Colonic mucosa (tissue), 4 donors: ENCODE measurements around the gene ZNF516. TPM values are rescaled to one million over a fixed set of nuclear protein-coding genes. Genes with fewer than 3 reads are reported as not detected.

Experiments used
- DNase-seq: peaks from one replicate; pipeline ENCODE4 v3.0.0-alpha.2; 2020
- H3K27ac ChIP-seq: fragments of 200-600 bp; one replicate; pipeline ENCODE4 v1.8.0; 2021
- H3K27me3 ChIP-seq: fragments of 200-600 bp; one replicate; pipeline ENCODE4 v1.8.0; 2021
- H3K36me3 ChIP-seq: fragments of 200-600 bp; one replicate; pipeline ENCODE4 v1.8.0; 2021
- H3K4me1 ChIP-seq: fragments of 200-600 bp; one replicate; pipeline ENCODE4 v1.8.0; 2021; ENCODE audit warnings: mild to moderate bottlenecking
- H3K4me3 ChIP-seq: fragments of 200-600 bp; one replicate; pipeline ENCODE4 v1.8.0; 2021
- H3K9ac ChIP-seq, 2 donors: one replicate each; pipeline ENCODE4 v1.7.0; 2013; ENCODE audit warnings: control low read depth in 2 of 2, low read depth in 2 of 2, low read length in 2 of 2
- H3K9me3 ChIP-seq: fragments of 200-600 bp; one replicate; pipeline ENCODE4 v1.8.0; 2021
- CTCF ChIP-seq: fragments of 200-600 bp; IDR thresholded peaks from one replicate; pipeline ENCODE4 v1.8.0; 2022; ENCODE audit warnings: antibody characterized with exemption, mild to moderate bottlenecking
- intact Hi-C: fragments of 100-400 bp; cut with DNase I; formaldehyde crosslinking; loops from one replicate; pipeline ENCODE4 v1.14.1; 2022
- total RNA-seq, 2 donors: library from RNA; stranded (reverse); fragmentation: NEBNext Ultra II Directional in 1 of 2; extraction: Animal tissue kit (Norgen Biotek cat#: 25700) in 1 of 2; gene quantifications; one replicate each; pipeline ENCODE4 v1.2.1, GENCODE V29; 2021
- donor health status: healthy.
- donor health status: DM: no; HTN: no; CAD: no.
- donor health status: DM: no; HTN: no; CAD: no.

The ZNF516 gene
- total RNA-seq, 2 donors from 2014 or later = 15.2 to 21.3 TPM

DNA sequence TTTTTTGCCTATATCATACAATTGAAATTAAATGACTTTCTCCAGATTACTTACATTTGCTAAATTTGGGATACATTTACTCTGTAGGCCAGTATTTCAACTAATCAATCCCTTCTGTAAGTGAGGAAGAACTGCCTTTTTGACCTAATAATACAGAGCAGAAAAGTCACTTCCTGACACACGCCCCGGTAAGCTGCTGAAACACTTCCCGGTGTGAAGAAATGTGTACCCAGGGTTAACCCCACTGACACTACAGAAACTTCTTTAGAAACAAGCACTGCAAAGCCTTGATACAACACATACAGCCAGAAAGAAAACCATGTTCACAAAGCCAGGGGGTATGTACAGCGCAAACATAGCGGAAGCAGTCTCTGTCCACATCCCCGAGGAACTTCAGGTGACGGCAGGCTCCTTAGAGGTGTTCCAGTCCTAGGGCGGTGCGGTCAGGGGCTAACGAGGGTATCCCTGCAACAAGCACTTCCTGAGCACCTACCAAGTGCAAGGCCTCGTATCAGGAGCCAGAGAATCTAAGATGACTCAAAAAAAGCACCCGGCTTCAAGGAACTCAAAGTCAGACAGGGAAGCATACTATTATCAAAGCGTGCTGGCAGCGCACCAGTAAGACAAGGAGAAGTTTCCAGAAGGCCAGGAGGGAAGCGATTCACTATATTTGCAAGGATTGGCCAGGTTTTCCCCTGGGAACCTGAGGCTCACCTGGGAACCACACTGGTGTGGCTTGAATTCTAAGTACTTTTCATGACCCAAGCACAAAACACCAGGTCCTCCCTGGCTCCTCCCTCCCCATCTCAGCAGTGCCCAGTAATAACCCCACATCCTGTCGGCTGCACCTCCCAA, 46.6 kb downstream of the ZNF516 start:
- H3K36me3 ChIP-seq = no peaks in the 10 kb centered on the region
- H3K9me3 ChIP-seq = no peaks in the 10 kb centered on the region
- no peak overlapping the region for H3K4me3 ChIP-seq
- H3K27ac ChIP-seq = no peak overlapping the region
- intact Hi-C loops = no loop called here
- peaks cover 9% of the 10 kb centered on the region for H3K4me1 ChIP-seq
- TF ChIP-seq CTCF = no peak
- H3K9ac ChIP-seq = no peak overlapping the region
- H3K27me3 ChIP-seq = no peaks in the 10 kb centered on the region
- DNase-seq = no peak

GRCh38 chr18:76447258-76447890, 47.7 kb downstream of the ZNF516 start:
- no peaks in the 10 kb centered on the region for H3K36me3 ChIP-seq
- no peaks in the 10 kb centered on the region for H3K27me3 ChIP-seq
- H3K4me3 ChIP-seq = no peak overlapping the region
- peaks cover 9% of the 10 kb centered on the region for H3K4me1 ChIP-seq
- intact Hi-C loops = no loop called here
- H3K9ac ChIP-seq = no peak overlapping the region
- TF ChIP-seq CTCF = no peak
- H3K9me3 ChIP-seq = no peaks in the 10 kb centered on the region
- no peak for DNase-seq
- no peak overlapping the region for H3K27ac ChIP-seq

DNA sequence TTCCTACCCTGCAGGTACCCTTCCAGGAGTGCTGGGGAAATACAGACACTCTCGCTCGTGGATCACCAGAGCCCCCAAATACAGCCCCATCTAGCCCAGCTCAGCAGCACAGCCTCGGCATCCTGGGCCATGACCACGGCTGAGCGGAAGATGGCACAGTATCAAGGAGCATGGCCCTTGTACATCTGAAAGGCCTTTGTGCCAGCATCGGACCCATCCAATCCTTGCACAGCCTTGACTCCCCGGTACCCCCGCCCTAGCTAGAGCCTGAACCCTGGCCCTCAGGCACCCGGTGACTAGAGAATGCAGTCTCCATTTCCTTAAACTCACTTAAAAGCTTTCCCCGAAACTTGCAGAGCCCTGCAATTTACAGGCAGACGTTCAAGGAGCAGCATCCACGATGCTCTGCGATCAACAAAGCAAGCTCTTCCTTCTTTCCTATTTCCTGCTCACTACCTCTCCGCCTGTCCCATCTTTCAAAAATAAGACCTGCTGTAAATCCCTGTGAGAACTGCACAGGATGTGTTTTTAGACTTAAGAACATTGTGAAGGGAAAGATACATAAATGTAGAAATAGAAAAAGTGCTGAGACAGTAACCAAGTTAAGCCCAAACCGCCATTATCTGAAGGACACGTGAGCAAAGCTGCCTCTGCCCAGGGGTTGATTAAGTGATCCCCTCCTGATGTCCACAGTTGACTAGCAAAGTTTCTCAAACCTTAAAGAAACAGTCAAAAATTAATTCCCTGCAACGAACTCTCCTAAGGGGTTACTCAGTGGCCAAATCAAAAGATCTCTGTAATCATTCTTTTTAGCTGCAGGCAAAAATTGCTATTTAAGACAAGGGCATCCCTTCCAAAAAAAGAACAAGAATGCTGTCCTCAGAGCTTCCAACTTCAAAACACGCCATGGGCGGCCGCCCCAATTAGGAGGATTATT, 48.5 kb downstream of the ZNF516 start:
- DNase-seq = no peak
- Histone ChIP-seq H3K27ac (no peak overlapping the region), H3K4me3 (no peak overlapping the region), H3K4me1 (peaks cover 9% of the 10 kb centered on the region), H3K9ac (peak overlapping the region in 1 of 2 donors; percentile 28), H3K27me3 (no peaks in the 10 kb centered on the region), H3K9me3 (no peaks in the 10 kb centered on the region), H3K36me3 (no peaks in the 10 kb centered on the region)
- TF ChIP-seq CTCF = no peak
- intact Hi-C loops = no loop called here

DNA sequence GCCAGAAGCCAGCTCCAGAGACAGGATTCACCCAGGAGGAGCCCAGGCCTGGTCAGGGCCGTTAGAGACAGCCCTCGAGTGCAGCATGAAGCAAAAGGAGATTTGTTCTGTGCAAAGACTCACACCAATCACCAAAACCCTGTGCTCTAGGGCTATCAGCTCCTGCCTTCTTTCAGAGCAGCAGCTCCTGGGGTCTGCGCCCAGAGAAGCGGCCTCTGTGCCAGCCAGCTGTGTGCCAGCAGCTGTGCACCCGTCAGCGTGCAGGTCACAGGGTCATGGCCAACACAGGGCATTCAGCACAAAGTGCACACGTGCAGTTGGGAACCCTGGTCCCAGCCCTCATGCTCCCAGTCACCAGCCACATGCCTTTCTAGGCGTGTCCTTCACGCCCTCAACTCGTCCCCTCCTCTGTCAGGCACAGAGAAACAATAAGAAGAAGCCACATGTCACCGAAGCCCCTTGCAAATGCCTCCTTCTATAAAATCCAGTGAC, 49.3 kb downstream of the ZNF516 start:
- H3K36me3 ChIP-seq = no peaks in the 10 kb centered on the region
- peaks cover 9% of the 10 kb centered on the region for H3K4me1 ChIP-seq
- no peak overlapping the region for H3K4me3 ChIP-seq
- H3K9ac ChIP-seq = peak overlapping the region in 1 of 2 donors; percentile 28
- no peak overlapping the region for H3K27ac ChIP-seq
- no peak for TF ChIP-seq CTCF
- H3K9me3 ChIP-seq = no peaks in the 10 kb centered on the region
- no peak for DNase-seq
- intact Hi-C loops = no loop called here
- no peaks in the 10 kb centered on the region for H3K27me3 ChIP-seq

DNA sequence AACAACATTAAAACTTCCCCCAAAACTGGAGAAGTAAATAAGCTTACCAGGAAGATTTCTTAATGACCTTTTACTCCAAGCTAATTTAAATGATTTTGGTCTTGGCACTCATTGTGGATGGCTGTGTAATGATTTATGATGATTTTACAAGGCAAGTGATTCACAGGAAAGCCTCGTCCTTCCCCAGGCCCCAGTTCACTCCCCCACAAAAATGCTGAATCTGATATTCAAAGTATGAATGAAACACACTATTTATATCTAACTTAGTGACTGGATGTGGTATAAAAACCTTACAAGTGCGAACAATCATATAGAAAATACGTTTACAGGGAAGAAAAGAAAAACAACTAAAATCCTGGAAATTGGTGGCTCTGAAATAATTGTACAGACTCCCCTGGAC, 49.8 kb downstream of the ZNF516 start:
- H3K9me3 ChIP-seq = no peaks in the 10 kb centered on the region
- no peak overlapping the region for H3K9ac ChIP-seq
- no peaks in the 10 kb centered on the region for H3K36me3 ChIP-seq
- no peaks in the 10 kb centered on the region for H3K27me3 ChIP-seq
- peaks cover 9% of the 10 kb centered on the region for H3K4me1 ChIP-seq
- no peak overlapping the region for H3K4me3 ChIP-seq
- TF ChIP-seq CTCF = no peak
- no peak for DNase-seq
- intact Hi-C loops = no loop called here
- H3K27ac ChIP-seq = no peak overlapping the region
